A673 (cell line): ENCODE results near the gene LBH. TPM values are rescaled to one million over a fixed set of nuclear protein-coding genes. Genes with fewer than 3 reads are reported as not detected.

Experiments
- BruUV-seq: library from RNA; stranded (reverse); fragments of 400-500 nt; replicated peaks from 2 replicates; lab custom pipeline; 2021; lab: Mats Ljungman, UMichigan
- CTCF ChIA-PET: fragments of 300-600 bp; sonication (Branson Sonifier 250); formaldehyde crosslinking; loops from one replicate; lab custom pipeline; 2022; ENCODE audit warnings: antibody characterized with exemption; lab: Charles Lee
- POLR2A ChIA-PET: fragments of 300-600 bp; sonication (Branson Sonifier 250); formaldehyde crosslinking; loops from one replicate; lab custom pipeline; 2022; ENCODE audit warnings: antibody characterized with exemption; ENCODE audit not compliant: low non-redundant PET; lab: Charles Lee
- DNase-seq: peaks from one replicate; pipeline ENCODE4 v3.0.0-alpha.2; 2015; ENCODE audit warnings: low spot score
- H3K27ac ChIP-seq: fragments of 200-600 bp; sonication (generic); 2 replicates; pipeline ENCODE4 v1.5.1; 2016; ENCODE audit warnings: mixed run types, low read depth, mild to moderate bottlenecking, mixed read lengths, antibody characterized with exemption, low read length; ENCODE audit not compliant: poor library complexity, severe bottlenecking
- H3K27me3 ChIP-seq: fragments of 200-600 bp; sonication (generic); replicated peaks from 2 replicates; pipeline ENCODE4 v1.6.1; 2017; ENCODE audit warnings: mixed run types, low read depth, mild to moderate bottlenecking, mixed read lengths, antibody characterized with exemption, low read length; ENCODE audit not compliant: insufficient read depth, poor library complexity
- H3K36me3 ChIP-seq: fragments of 200-600 bp; sonication (generic); 2 replicates; pipeline ENCODE4 v1.6.1; 2016; ENCODE audit warnings: mixed run types, mild to moderate bottlenecking, mixed read lengths, antibody characterized with exemption, low read length; ENCODE audit not compliant: insufficient read depth, poor library complexity, severe bottlenecking
- H3K4me1 ChIP-seq: fragments of 200-600 bp; sonication (generic); 2 replicates; pipeline ENCODE4 v1.6.1; 2017; ENCODE audit warnings: mixed run types, mild to moderate bottlenecking, mixed read lengths, antibody characterized with exemption, low read length; ENCODE audit not compliant: insufficient read depth, poor library complexity, severe bottlenecking
- H3K4me3 ChIP-seq: fragments of 200-600 bp; sonication (generic); 2 replicates; pipeline ENCODE4 v1.5.1; 2016; ENCODE audit warnings: low read depth, mixed run types, mild to moderate bottlenecking, mixed read lengths, low read length; ENCODE audit not compliant: poor library complexity, severe bottlenecking
- H3K9me3 ChIP-seq: fragments of 200-600 bp; sonication (generic); 2 replicates; pipeline ENCODE4 v1.6.1; 2016; ENCODE audit warnings: mixed run types, low read depth, mild to moderate bottlenecking, mixed read lengths, antibody characterized with exemption, low read length; ENCODE audit not compliant: poor library complexity, severe bottlenecking
- CTCF ChIP-seq: fragments of 300-800, 200-600 bp; sonication (generic); conservative IDR thresholded peaks from 2 replicates; pipeline ENCODE4 v1.5.1; 2017; ENCODE audit warnings: low read depth, mild to moderate bottlenecking, antibody characterized with exemption, low read length, moderate library complexity, mixed read lengths
- EZH2 ChIP-seq: fragments of 200-600 bp; sonication (generic); IDR thresholded peaks from 2 replicates; pipeline ENCODE4 v1.6.1; 2017; ENCODE audit warnings: borderline replicate concordance, low read depth, mild to moderate bottlenecking, mixed read lengths, antibody characterized with exemption, low read length; ENCODE audit not compliant: poor library complexity, severe bottlenecking
- intact Hi-C: fragments of 100-400 bp; cut with micrococcal nuclease; formaldehyde crosslinking; loops from one replicate; pipeline ENCODE4 v1.10.0; 2022; ENCODE audit not compliant: unreplicated experiment
- total RNA-seq: library from RNA; stranded (reverse); gene quantifications from 2 replicates; pipeline ENCODE4 v1.2.3, GENCODE V29; 2021

LBH gene
- total RNA-seq, 1 experiment from 2014 or later, result 140 TPM

GRCh38 chr2:30216157-30216556, 15.2 kb upstream of the LBH start:
- no peaks in the 10 kb centered on the region for H3K36me3 ChIP-seq
- no TSS peak for BruUV-seq
- H3K4me1 ChIP-seq, result peaks cover 23% of the 10 kb centered on the region
- DNase-seq, result no peak
- POLR2A ChIA-PET, result no interaction called here
- CTCF ChIA-PET, result no interaction called here
- no peak overlapping the region for H3K4me3 ChIP-seq
- TF ChIP-seq EZH2, result no peak
- H3K27ac ChIP-seq, result no peak overlapping the region
- H3K9me3 ChIP-seq, result no peaks in the 10 kb centered on the region
- intact Hi-C loops, result no loop called here
- H3K27me3 ChIP-seq, result no peaks in the 10 kb centered on the region

GRCh38 chr2:30217644-30218337, 13.5 kb upstream of the LBH start:
- intact Hi-C loops, result no loop called here
- H3K4me3 ChIP-seq, result no peak overlapping the region
- ChIA-PET POLR2A (no interaction called here), CTCF (no interaction called here)
- H3K4me1 ChIP-seq, result peaks cover 23% of the 10 kb centered on the region
- no peaks in the 10 kb centered on the region for H3K9me3 ChIP-seq
- no peak overlapping the region for H3K27ac ChIP-seq
- no peaks in the 10 kb centered on the region for H3K27me3 ChIP-seq
- no TSS peak for BruUV-seq
- DNase-seq, result no peak
- no peaks in the 10 kb centered on the region for H3K36me3 ChIP-seq
- TF ChIP-seq EZH2 (no peak), CTCF (no peak)

GRCh38 chr2:30218338-30218713, 13.0 kb upstream of the LBH start:
- H3K9me3 ChIP-seq, result no peaks in the 10 kb centered on the region
- no TSS peak for BruUV-seq
- intact Hi-C loops, result no loop called here
- POLR2A ChIA-PET, result no interaction called here
- H3K27ac ChIP-seq, result no peak overlapping the region
- H3K27me3 ChIP-seq, result no peaks in the 10 kb centered on the region
- peaks cover 24% of the 10 kb centered on the region for H3K4me1 ChIP-seq
- DNase-seq, result no peak
- CTCF ChIA-PET, result no interaction called here
- H3K4me3 ChIP-seq, result no peak overlapping the region
- no peak for TF ChIP-seq CTCF
- TF ChIP-seq EZH2, result no peak
- H3K36me3 ChIP-seq, result no peaks in the 10 kb centered on the region

- no peak for DNase-seq
- H3K4me1 ChIP-seq, result peaks cover 24% of the 10 kb centered on the region
- no peaks in the 10 kb centered on the region for H3K36me3 ChIP-seq
- BruUV-seq, result no TSS peak
- H3K4me3 ChIP-seq, result no peak overlapping the region
- no peaks in the 10 kb centered on the region for H3K27me3 ChIP-seq
- POLR2A ChIA-PET, result no interaction called here
- TF ChIP-seq CTCF, result no peak
- no peak for TF ChIP-seq EZH2
- H3K9me3 ChIP-seq, result no peaks in the 10 kb centered on the region
- CTCF ChIA-PET, result no interaction called here
- intact Hi-C loops, result no loop called here
- H3K27ac ChIP-seq, result no peak overlapping the region
Measured at GRCh38 chr2:30218814-30219213, 12.5 kb upstream of the LBH start.
